Putamen (tissue), 1 donor: ENCODE measurements around the gene MCF2L.
"Not testable (repeated sequence)": the region's sequence is repeated elsewhere in the genome, so short reads cannot be mapped to it uniquely, and the experiment has no call there.

Experiments
- DNase-seq: peaks from one replicate; pipeline ENCODE4 v3.0.0-alpha.2; 2016; ENCODE audit warnings: low spot score

Gene MCF2L

GRCh38 chr13:113015826-113016525 is 47.0 kb downstream of the MCF2L start:
- DNase-seq, result no peak

- DNase-seq, result no peak
Measured at GRCh38 chr13:113016526-113017295, 47.7 kb downstream of the MCF2L start.

DNA sequence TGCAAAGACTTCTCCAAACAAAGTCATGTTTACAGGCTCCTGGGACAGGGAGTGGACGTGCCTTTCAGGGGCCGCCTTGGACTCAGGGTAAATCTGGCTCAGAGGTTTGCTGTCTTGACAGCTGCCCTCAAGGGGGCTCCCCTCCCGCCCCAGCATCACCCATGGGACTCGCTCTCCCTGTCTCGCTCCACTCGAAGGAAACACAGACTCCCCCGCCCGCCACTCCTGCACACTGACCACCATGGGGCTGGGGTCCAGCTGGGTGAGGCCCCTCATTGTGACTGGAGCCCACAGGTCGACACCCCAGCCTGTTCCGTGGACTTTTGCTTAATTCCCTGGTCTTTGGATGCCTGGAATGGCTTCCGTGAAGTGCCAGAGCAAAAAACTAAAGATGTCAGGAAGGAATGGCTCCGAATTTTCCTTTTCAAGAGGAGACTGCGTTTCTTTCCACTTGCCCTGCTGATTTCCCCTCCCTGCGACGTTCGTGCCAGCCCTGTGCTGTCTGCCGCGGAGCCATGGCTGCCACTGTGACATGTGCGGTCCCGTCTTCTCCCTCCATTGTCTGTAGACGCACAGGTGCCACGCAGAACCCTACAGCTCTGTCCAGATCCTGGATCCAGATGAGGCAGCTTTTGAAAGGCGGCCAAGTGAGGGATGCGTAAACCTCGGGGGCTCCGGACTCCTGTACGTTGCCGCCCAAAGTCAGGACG is 48.6 kb downstream of the MCF2L start:
- DNase-seq, result no peak

GRCh38 chr13:113018676-113019465 is 49.9 kb downstream of the MCF2L start:
- DNase-seq, result no peak

GRCh38 chr13:113020323-113021080 is 51.5 kb downstream of the MCF2L start:
- no peak for DNase-seq

- DNase-seq, result no peak
Measured at GRCh38 chr13:113021391-113021790, 52.4 kb downstream of the MCF2L start.

GRCh38 chr13:113021811-113022210 is 52.8 kb downstream of the MCF2L start:
- DNase-seq, result no peak

GRCh38 chr13:113022391-113022744 is 53.4 kb downstream of the MCF2L start:
- no peak for DNase-seq

- no peak for DNase-seq
Measured at GRCh38 chr13:113022745-113023574, 53.9 kb downstream of the MCF2L start.

- no peak for DNase-seq
Measured at GRCh38 chr13:113023694-113024430, 54.8 kb downstream of the MCF2L start.

GRCh38 chr13:113024466-113024865 is 55.5 kb downstream of the MCF2L start:
- DNase-seq, result no peak

- DNase-seq, result no peak
Measured at GRCh38 chr13:113026391-113026910, 57.4 kb downstream of the MCF2L start.

DNA sequence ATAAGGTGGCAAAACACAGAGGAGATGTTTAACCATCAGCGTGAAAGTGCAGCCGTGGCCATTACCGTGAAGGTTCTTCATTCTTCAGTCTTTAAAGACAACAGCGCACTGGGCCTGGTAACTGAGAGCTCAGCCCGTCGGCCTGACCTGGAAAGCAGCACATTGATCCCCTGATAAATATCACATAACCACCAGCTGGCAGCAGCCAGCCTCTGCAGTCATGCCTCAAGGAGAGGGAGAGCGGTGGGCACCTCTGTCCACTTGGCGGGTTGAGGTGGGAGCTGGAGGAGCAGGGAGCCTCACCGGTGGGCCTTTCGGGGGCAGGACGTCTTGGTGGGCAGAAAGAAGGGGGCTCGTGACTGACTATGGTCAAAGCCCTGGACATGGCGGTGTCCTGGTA is 58.1 kb downstream of the MCF2L start:
- no peak for DNase-seq

GRCh38 chr13:113027566-113027965 is 58.6 kb downstream of the MCF2L start:
- DNase-seq, result no peak

GRCh38 chr13:113028336-113029060 is 59.5 kb downstream of the MCF2L start:
- DNase-seq, result no peak

DNA sequence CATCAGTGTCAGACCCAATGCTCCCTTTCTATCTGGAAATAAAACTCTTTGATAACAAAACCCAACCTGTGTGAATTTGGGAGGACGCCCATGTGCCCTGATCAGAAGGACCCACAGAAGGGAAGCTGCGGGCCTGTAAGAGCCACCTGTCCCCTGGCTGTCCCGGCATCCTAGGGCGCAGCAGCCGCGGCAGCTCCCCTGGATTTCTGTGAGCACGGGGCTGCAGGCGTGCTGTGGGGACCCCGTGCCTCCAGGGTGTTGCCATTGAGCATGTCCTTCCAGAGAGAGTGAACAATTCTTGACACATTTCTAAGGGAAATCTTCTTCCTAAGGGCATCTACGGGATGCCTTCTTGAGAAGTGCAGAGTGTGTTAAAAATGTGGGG is 60.0 kb downstream of the MCF2L start:
- DNase-seq, result no peak

DNA sequence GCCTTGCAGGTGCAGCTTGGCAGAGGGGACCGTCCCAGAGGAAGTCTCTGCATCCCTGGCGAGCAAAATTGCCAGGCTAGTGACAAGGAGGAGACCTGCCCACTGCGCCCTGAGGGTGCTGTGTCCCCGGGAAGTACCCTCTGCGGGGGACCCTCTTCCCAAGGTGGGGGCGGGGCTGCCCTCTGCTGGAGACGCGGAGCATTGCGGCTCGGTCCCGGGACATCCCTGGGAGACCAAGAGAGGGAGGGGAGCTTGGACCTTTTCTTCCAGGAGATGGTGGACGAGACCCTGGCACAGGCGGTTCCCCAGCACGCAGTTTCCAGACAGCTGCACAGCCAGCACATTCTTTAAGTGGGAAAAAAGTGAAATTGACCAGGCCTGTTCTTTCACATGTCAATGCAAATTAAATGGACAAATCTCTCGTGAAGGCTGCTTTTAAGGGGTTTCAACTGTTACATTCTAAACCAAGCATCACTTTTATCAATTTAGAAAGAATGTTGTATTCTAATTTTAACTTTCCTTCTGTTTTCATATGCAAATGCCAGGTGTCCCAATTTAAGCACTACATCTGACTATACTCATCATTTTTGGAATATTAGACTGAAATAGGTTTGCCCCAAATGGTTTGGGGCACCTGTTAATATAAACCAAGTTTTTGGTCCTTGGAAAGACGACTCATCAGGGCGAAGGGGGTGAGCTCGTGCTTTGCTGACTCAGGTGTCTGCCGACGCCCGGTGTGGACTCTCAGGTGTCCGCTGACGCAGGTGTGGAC is 60.7 kb downstream of the MCF2L start:
- DNase-seq, result no peak

GRCh38 chr13:113030259-113030640 is 61.2 kb downstream of the MCF2L start:
- DNase-seq, result not testable (repeated sequence)
